Measurements from ENCODE around the gene NOC2L.

- TF ChIP-seq, protein P1, sequence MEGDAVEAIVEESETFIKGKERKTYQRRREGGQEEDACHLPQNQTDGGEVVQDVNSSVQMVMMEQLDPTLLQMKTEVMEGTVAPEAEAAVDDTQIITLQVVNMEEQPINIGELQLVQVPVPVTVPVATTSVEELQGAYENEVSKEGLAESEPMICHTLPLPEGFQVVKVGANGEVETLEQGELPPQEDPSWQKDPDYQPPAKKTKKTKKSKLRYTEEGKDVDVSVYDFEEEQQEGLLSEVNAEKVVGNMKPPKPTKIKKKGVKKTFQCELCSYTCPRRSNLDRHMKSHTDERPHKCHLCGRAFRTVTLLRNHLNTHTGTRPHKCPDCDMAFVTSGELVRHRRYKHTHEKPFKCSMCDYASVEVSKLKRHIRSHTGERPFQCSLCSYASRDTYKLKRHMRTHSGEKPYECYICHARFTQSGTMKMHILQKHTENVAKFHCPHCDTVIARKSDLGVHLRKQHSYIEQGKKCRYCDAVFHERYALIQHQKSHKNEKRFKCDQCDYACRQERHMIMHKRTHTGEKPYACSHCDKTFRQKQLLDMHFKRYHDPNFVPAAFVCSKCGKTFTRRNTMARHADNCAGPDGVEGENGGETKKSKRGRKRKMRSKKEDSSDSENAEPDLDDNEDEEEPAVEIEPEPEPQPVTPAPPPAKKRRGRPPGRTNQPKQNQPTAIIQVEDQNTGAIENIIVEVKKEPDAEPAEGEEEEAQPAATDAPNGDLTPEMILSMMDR (IDR thresholded peaks at IDR 0.05; ENCODE audit: extremely low read depth in 1 of 2, insufficient read depth in 1 of 2, low read depth in 1 of 2, low read length in 2 of 2), result no peak
- TF ChIP-seq EZH2 (IDR thresholded peaks at IDR 0.05; ENCODE audit: borderline replicate concordance, low read depth, low read length, severe bottlenecking), result no peak
Observed at GRCh38 chr1:920010-920409, 39.0 kb downstream of the NOC2L start.

Data from endothelial cell of umbilical vein (primary cell).